HG03565 (cell line): ENCODE results near the gene BDKRB1.

Source experiments
- ATAC-seq: cut with Tn5 transposase; IDR thresholded peaks from one replicate; pipeline ENCODE4 v1.9.1; 2021; ENCODE audit warnings: mild to moderate bottlenecking, moderate library complexity; ENCODE audit not compliant: unreplicated experiment

BDKRB1 gene

GRCh38 chr14:96277890-96278289 is 21.9 kb downstream of the BDKRB1 start:
- no peak for ATAC-seq

GRCh38 chr14:96279564-96279963 is 23.6 kb downstream of the BDKRB1 start:
- ATAC-seq = no peak

- ATAC-seq = no peak
These were observed 24.1 kb downstream of the BDKRB1 start for GRCh38 chr14:96280104-96280503.

GRCh38 chr14:96281486-96281885 is 25.5 kb downstream of the BDKRB1 start:
- ATAC-seq = no peak

GRCh38 chr14:96284008-96284407 is 28.0 kb downstream of the BDKRB1 start:
- no peak for ATAC-seq

- ATAC-seq = no peak
These were observed 28.4 kb downstream of the BDKRB1 start for GRCh38 chr14:96284430-96284829.

GRCh38 chr14:96285667-96286066 is 29.7 kb downstream of the BDKRB1 start:
- no peak for ATAC-seq

- ATAC-seq = no peak
These were observed 30.2 kb downstream of the BDKRB1 start for GRCh38 chr14:96286251-96286650.

GRCh38 chr14:96287856-96288255 is 31.8 kb downstream of the BDKRB1 start:
- ATAC-seq = no peak

GRCh38 chr14:96294246-96294645 is 38.2 kb downstream of the BDKRB1 start:
- ATAC-seq = no peak

- no peak for ATAC-seq
These were observed 41.0 kb downstream of the BDKRB1 start for GRCh38 chr14:96297000-96297399.

- no peak for ATAC-seq
These were observed 42.0 kb downstream of the BDKRB1 start for GRCh38 chr14:96297997-96298515.

GRCh38 chr14:96299441-96299840 is 43.4 kb downstream of the BDKRB1 start:
- ATAC-seq = no peak

GRCh38 chr14:96303981-96304380 is 48.0 kb downstream of the BDKRB1 start:
- ATAC-seq = no peak

- no peak for ATAC-seq
These were observed 48.9 kb downstream of the BDKRB1 start for GRCh38 chr14:96304956-96305355.

- ATAC-seq = no peak
These were observed 51.4 kb downstream of the BDKRB1 start for GRCh38 chr14:96307434-96307833.

- no peak for ATAC-seq
These were observed 53.3 kb downstream of the BDKRB1 start for GRCh38 chr14:96309133-96309895.

GRCh38 chr14:96309896-96310330 is 53.9 kb downstream of the BDKRB1 start:
- ATAC-seq = no peak

- no peak for ATAC-seq
These were observed 54.9 kb downstream of the BDKRB1 start for GRCh38 chr14:96310906-96311305.
